Stomach (tissue), 4 donors: ENCODE measurements around the gene SENP6.
"Not testable (repeated sequence)": the region's sequence is repeated elsewhere in the genome, so short reads cannot be mapped to it uniquely, and the experiment has no call there.

ENCODE experiments used
- CTCF ChIP-seq, 7 experiments: fragments of 450-650 bp in 4 of 7; fragments of 200-600 bp in 3 of 7; sonication (generic) in 3 of 7; IDR thresholded peaks; one replicate each; pipeline ENCODE4 v1.5.1; 2016 to 2019; ENCODE audit warnings: antibody characterized with exemption in 7 of 7, control low read depth in 2 of 7, mild to moderate bottlenecking in 1 of 7
- EP300 ChIP-seq: sonication (generic); formaldehyde crosslinking; IDR thresholded peaks from one replicate; pipeline ENCODE4 v1.6.1; 2017; ENCODE audit warnings: antibody characterized with exemption
- POLR2A ChIP-seq, 4 donors: fragments of 450-650 bp; IDR thresholded peaks; one replicate each; pipeline ENCODE4 v1.6.1; 2016; ENCODE audit warnings: antibody characterized with exemption in 4 of 4, control low read depth in 2 of 4, mild to moderate bottlenecking in 1 of 4, moderate library complexity in 1 of 4
- POLR2AphosphoS5 ChIP-seq, 3 donors: sonication (generic); formaldehyde crosslinking; IDR thresholded peaks; one replicate each; pipeline ENCODE4 v1.6.1; 2016; ENCODE audit warnings: antibody characterized with exemption in 3 of 3

GRCh38 chr6:75708334-75708733 is 106.7 kb downstream of the SENP6 start:
- not testable (repeated sequence) for TF ChIP-seq CTCF (IDR thresholded peaks at IDR 0.05); POLR2A (IDR thresholded peaks at IDR 0.05); POLR2AphosphoS5 (IDR thresholded peaks at IDR 0.05); EP300
